ENCODE measurements around the gene HOMER2.

Gene HOMER2

DNA sequence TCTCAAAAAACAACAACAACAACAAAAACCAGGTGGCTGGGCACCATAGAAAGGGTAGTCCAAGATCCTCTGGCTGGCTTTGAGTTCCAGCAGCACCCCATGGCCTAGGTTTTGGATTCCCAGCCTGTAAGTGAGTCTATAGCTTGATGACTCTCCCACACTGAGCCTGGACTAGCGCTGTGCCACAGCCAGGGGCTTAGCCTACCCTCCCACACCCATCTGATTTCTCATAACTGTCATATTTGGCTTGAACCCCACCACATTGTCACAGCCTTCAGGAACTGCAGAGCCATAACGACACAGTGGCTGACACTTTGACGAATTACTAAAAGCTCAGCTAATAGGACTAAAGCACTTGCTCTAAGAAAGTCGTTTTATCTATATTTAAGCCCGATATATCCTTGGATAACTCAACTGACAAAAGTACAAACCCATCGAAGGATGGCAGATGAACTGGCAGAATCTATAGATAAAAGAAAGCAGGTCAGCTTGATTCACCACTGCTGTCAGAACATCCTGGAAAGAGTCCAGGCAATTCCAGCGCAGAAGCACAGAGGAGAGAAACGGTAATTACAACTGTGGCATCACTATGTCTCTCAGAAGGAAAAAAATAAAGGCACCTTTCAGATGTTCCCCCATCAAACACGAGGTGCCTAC, 62.1 kb downstream of the HOMER2 start:
- Histone ChIP-seq H3K4me2 (ENCODE audit: insufficient read depth, low read length, poor library complexity, severe bottlenecking) (no peak overlapping the region), H4K8ac (ENCODE audit: low read depth, low read length) (no peak overlapping the region), H2BK15ac (ENCODE audit: low read length) (no peak overlapping the region), H2BK120ac (ENCODE audit: low read depth, low read length) (no peak overlapping the region), H3K23ac (ENCODE audit: low read depth, low read length, poor library complexity) (no peak overlapping the region), H3K4me1 (ENCODE audit: control insufficient read depth in 2 of 2, insufficient read depth in 1 of 2, low read depth in 1 of 2, low read length in 2 of 2) (peaks cover 5 to 8% of the 10 kb centered on the region in 2 donors), H2BK12ac (ENCODE audit: low read length) (no peak overlapping the region), H3K9ac (ENCODE audit: low read depth, low read length, poor library complexity) (no peak overlapping the region), H2AK5ac (ENCODE audit: low read depth, low read length) (no peak overlapping the region), H2BK5ac (ENCODE audit: low read length) (no peak overlapping the region), H3K27ac (replicated peaks; ENCODE audit: low read length) (no peak overlapping the region), H3K79me1 (ENCODE audit: low read depth, low read length) (no peaks in the 10 kb centered on the region), H2AFZ (ENCODE audit: low read length) (no peak overlapping the region), H4K91ac (ENCODE audit: low read depth, low read length, poor library complexity) (no peak overlapping the region), H3K4ac (ENCODE audit: low read length) (no peak overlapping the region), H3K4me3 (ENCODE audit: low read length in 2 of 2) (no peak overlapping the region), H3K27me3 (ENCODE audit: control insufficient read depth in 3 of 3, insufficient read depth in 3 of 3, low read depth in 1 of 3, low read length in 3 of 3) (no peaks in the 10 kb centered on the region), H3K9me3 (replicated peaks in 1 of 2; ENCODE audit: control insufficient read depth in 2 of 2, insufficient read depth in 1 of 2, low read depth in 1 of 2, low read length in 2 of 2) (peaks cover 0 to 5% of the 10 kb centered on the region in 2 donors), H3K18ac (ENCODE audit: low read length) (no peak overlapping the region), H3K36me3 (replicated peaks in 1 of 2; ENCODE audit: control insufficient read depth in 2 of 2, insufficient read depth in 2 of 2, low read length in 2 of 2) (peaks cover 0 to 4% of the 10 kb centered on the region in 2 donors), H3K14ac (ENCODE audit: low read length) (no peak overlapping the region)
- DNase-seq (ENCODE audit: low spot score) = no peak
- WGBS, 2 donors (ENCODE audit: extremely low coverage in 2 of 2, insufficient read length in 2 of 2, insufficient replicate concordance in 1 of 2) = no CpG with 5 or more reads among the region's 9 CpGs

GRCh38 chr15:82882273-82882928, 70.1 kb downstream of the HOMER2 start:
- no peak overlapping the region for H4K91ac ChIP-seq (ENCODE audit: low read depth, low read length, poor library complexity)
- H2BK5ac ChIP-seq (ENCODE audit: low read length) = no peak overlapping the region
- no peak overlapping the region for H3K4ac ChIP-seq (ENCODE audit: low read length)
- H3K4me2 ChIP-seq (ENCODE audit: insufficient read depth, low read length, poor library complexity, severe bottlenecking) = no peak overlapping the region
- no peaks in the 10 kb centered on the region for H3K4me1 ChIP-seq (ENCODE audit: control insufficient read depth in 2 of 2, insufficient read depth in 1 of 2, low read depth in 1 of 2, low read length in 2 of 2)
- H3K23ac ChIP-seq (ENCODE audit: low read depth, low read length, poor library complexity) = no peak overlapping the region
- no peak overlapping the region for H2AK5ac ChIP-seq (ENCODE audit: low read depth, low read length)
- H3K4me3 ChIP-seq (ENCODE audit: low read length in 2 of 2) = no peak overlapping the region
- no peaks in the 10 kb centered on the region for H3K27me3 ChIP-seq (ENCODE audit: control insufficient read depth in 3 of 3, insufficient read depth in 3 of 3, low read depth in 1 of 3, low read length in 3 of 3)
- H3K9ac ChIP-seq (ENCODE audit: low read depth, low read length, poor library complexity) = no peak overlapping the region
- H3K79me1 ChIP-seq (ENCODE audit: low read depth, low read length) = no peaks in the 10 kb centered on the region
- no peak for DNase-seq (ENCODE audit: low spot score)
- H2BK120ac ChIP-seq (ENCODE audit: low read depth, low read length) = no peak overlapping the region
- no CpG with 5 or more reads among the region's 5 CpGs for WGBS, 2 donors (ENCODE audit: extremely low coverage in 2 of 2, insufficient read length in 2 of 2, insufficient replicate concordance in 1 of 2)
- H3K18ac ChIP-seq (ENCODE audit: low read length) = no peak overlapping the region
- H2BK12ac ChIP-seq (ENCODE audit: low read length) = no peak overlapping the region
- no peak overlapping the region for H4K8ac ChIP-seq (ENCODE audit: low read depth, low read length)
- H2BK15ac ChIP-seq (ENCODE audit: low read length) = no peak overlapping the region
- H3K9me3 ChIP-seq (replicated peaks in 1 of 2; ENCODE audit: control insufficient read depth in 2 of 2, insufficient read depth in 1 of 2, low read depth in 1 of 2, low read length in 2 of 2) = no peaks in the 10 kb centered on the region
- H3K14ac ChIP-seq (ENCODE audit: low read length) = no peak overlapping the region
- no peak overlapping the region for H2AFZ ChIP-seq (ENCODE audit: low read length)
- H3K27ac ChIP-seq (replicated peaks; ENCODE audit: low read length) = no peak overlapping the region
- no peaks in the 10 kb centered on the region for H3K36me3 ChIP-seq (replicated peaks in 1 of 2; ENCODE audit: control insufficient read depth in 2 of 2, insufficient read depth in 2 of 2, low read length in 2 of 2)

DNA sequence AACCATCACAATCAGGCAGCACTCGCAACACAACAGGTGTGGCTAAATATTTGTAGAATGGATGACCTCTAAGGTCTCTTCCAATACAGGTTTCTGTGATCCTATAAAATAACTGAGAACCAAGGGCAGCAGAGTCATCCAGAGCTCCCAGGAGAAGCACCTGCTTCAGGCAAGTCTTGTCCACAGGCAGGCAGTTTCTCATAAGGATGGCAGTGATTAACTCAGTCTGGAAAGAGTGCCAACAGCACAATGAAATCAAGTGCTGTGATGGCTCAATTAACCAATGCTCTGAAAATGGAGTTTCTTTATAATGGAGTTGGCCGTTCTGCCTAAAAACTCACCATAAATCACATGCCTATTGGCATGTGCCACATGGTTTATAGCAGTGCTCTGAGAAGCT, 70.8 kb downstream of the HOMER2 start:
- Histone ChIP-seq H3K18ac (ENCODE audit: low read length) (no peak overlapping the region), H3K36me3 (replicated peaks in 1 of 2; ENCODE audit: control insufficient read depth in 2 of 2, insufficient read depth in 2 of 2, low read length in 2 of 2) (no peaks in the 10 kb centered on the region), H3K23ac (ENCODE audit: low read depth, low read length, poor library complexity) (no peak overlapping the region), H3K4me3 (ENCODE audit: low read length in 2 of 2) (no peak overlapping the region), H4K8ac (ENCODE audit: low read depth, low read length) (no peak overlapping the region), H3K79me1 (ENCODE audit: low read depth, low read length) (no peaks in the 10 kb centered on the region), H3K27ac (replicated peaks; ENCODE audit: low read length) (no peak overlapping the region), H3K4me1 (ENCODE audit: control insufficient read depth in 2 of 2, insufficient read depth in 1 of 2, low read depth in 1 of 2, low read length in 2 of 2) (no peaks in the 10 kb centered on the region), H3K14ac (ENCODE audit: low read length) (no peak overlapping the region), H3K4ac (ENCODE audit: low read length) (no peak overlapping the region), H3K27me3 (ENCODE audit: control insufficient read depth in 3 of 3, insufficient read depth in 3 of 3, low read depth in 1 of 3, low read length in 3 of 3) (no peaks in the 10 kb centered on the region), H3K4me2 (ENCODE audit: insufficient read depth, low read length, poor library complexity, severe bottlenecking) (no peak overlapping the region), H2BK5ac (ENCODE audit: low read length) (no peak overlapping the region), H2AFZ (ENCODE audit: low read length) (no peak overlapping the region), H3K9me3 (replicated peaks in 1 of 2; ENCODE audit: control insufficient read depth in 2 of 2, insufficient read depth in 1 of 2, low read depth in 1 of 2, low read length in 2 of 2) (no peaks in the 10 kb centered on the region), H2BK15ac (ENCODE audit: low read length) (no peak overlapping the region), H2AK5ac (ENCODE audit: low read depth, low read length) (no peak overlapping the region), H4K91ac (ENCODE audit: low read depth, low read length, poor library complexity) (no peak overlapping the region), H2BK120ac (ENCODE audit: low read depth, low read length) (no peak overlapping the region), H2BK12ac (ENCODE audit: low read length) (no peak overlapping the region), H3K9ac (ENCODE audit: low read depth, low read length, poor library complexity) (no peak overlapping the region)
- no peak for DNase-seq (ENCODE audit: low spot score)
- no CpG with 5 or more reads among the region's 2 CpGs for WGBS, 2 donors (ENCODE audit: extremely low coverage in 2 of 2, insufficient read length in 2 of 2, insufficient replicate concordance in 1 of 2)

GRCh38 chr15:82880704-82881103, 71.8 kb downstream of the HOMER2 start:
- WGBS, 2 donors (ENCODE audit: extremely low coverage in 2 of 2, insufficient read length in 2 of 2, insufficient replicate concordance in 1 of 2) = no CpG with 5 or more reads among the region's 6 CpGs
- DNase-seq (ENCODE audit: low spot score) = no peak

More at GRCh38 chr15:82880704-82881103, 71.8 kb downstream of the HOMER2 start:
- no peak overlapping the region for H3K4ac ChIP-seq (ENCODE audit: low read length)
- no peak overlapping the region for H3K4me2 ChIP-seq (ENCODE audit: insufficient read depth, low read length, poor library complexity, severe bottlenecking)
- no peak overlapping the region for H3K4me3 ChIP-seq (ENCODE audit: low read length in 2 of 2)
- no peak overlapping the region for H4K91ac ChIP-seq (ENCODE audit: low read depth, low read length, poor library complexity)
- H3K36me3 ChIP-seq (replicated peaks in 1 of 2; ENCODE audit: control insufficient read depth in 2 of 2, insufficient read depth in 2 of 2, low read length in 2 of 2) = no peaks in the 10 kb centered on the region
- H3K27ac ChIP-seq (replicated peaks; ENCODE audit: low read length) = no peak overlapping the region
- H2BK12ac ChIP-seq (ENCODE audit: low read length) = no peak overlapping the region
- H2BK5ac ChIP-seq (ENCODE audit: low read length) = no peak overlapping the region
- H3K9ac ChIP-seq (ENCODE audit: low read depth, low read length, poor library complexity) = no peak overlapping the region
- H2AK5ac ChIP-seq (ENCODE audit: low read depth, low read length) = no peak overlapping the region
- no peaks in the 10 kb centered on the region for H3K9me3 ChIP-seq (replicated peaks in 1 of 2; ENCODE audit: control insufficient read depth in 2 of 2, insufficient read depth in 1 of 2, low read depth in 1 of 2, low read length in 2 of 2)
- H4K8ac ChIP-seq (ENCODE audit: low read depth, low read length) = no peak overlapping the region
- H3K4me1 ChIP-seq (ENCODE audit: control insufficient read depth in 2 of 2, insufficient read depth in 1 of 2, low read depth in 1 of 2, low read length in 2 of 2) = no peaks in the 10 kb centered on the region
- H3K14ac ChIP-seq (ENCODE audit: low read length) = no peak overlapping the region
- H3K79me1 ChIP-seq (ENCODE audit: low read depth, low read length) = no peaks in the 10 kb centered on the region
- H2BK15ac ChIP-seq (ENCODE audit: low read length) = no peak overlapping the region
- no peak overlapping the region for H3K18ac ChIP-seq (ENCODE audit: low read length)
- H3K23ac ChIP-seq (ENCODE audit: low read depth, low read length, poor library complexity) = no peak overlapping the region
- no peaks in the 10 kb centered on the region for H3K27me3 ChIP-seq (ENCODE audit: control insufficient read depth in 3 of 3, insufficient read depth in 3 of 3, low read depth in 1 of 3, low read length in 3 of 3)
- no peak overlapping the region for H2AFZ ChIP-seq (ENCODE audit: low read length)
- no peak overlapping the region for H2BK120ac ChIP-seq (ENCODE audit: low read depth, low read length)

Measured in neuronal stem cell (in vitro differentiated cells).